ENCODE results near the gene PTPRN. TPM values are rescaled to one million over a fixed set of nuclear protein-coding genes. Genes with fewer than 3 reads are reported as not detected.

Gene PTPRN
- total and polyA plus RNA-seq, 8 donors, result 6.3 to 220 (median 37.0) TPM

- Histone ChIP-seq H3K27me3 (no peaks in the 10 kb centered on the region), H3K4me3 (no peak overlapping the region), H3K4me1 (no peaks in the 10 kb centered on the region), H3K27ac (no peak overlapping the region), H3K9me3 (no peaks in the 10 kb centered on the region), H3K36me3 (no peaks in the 10 kb centered on the region)
- intact Hi-C loops (cut with DNase I), result loop anchor here in 2 of 3 donors (10.0 kb wide), 2 partner anchors 135 to 265 kb away; partner anchors contain the start of gene NHEJ1 (in 1 of the 2)
- FAIRE-seq (no peak), DNase-seq (no peak), ATAC-seq (no peak)
- WGBS, 2 donors, result 49 to 68% methylated on average over 5 of the region's 5 CpGs
- TF ChIP-seq CTCF (IDR thresholded peaks at IDR 0.05), result no peak
Measured at GRCh38 chr2:219300022-219300421, 9.2 kb downstream of the PTPRN start.

GRCh38 chr2:219299372-219299760 lies 9.8 kb downstream of the PTPRN start:
- no peaks in the 10 kb centered on the region for H3K9me3 ChIP-seq
- H3K4me3 ChIP-seq, result no peak overlapping the region
- ATAC-seq (no peak), FAIRE-seq (no peak), DNase-seq (no peak)
- intact Hi-C loops (cut with DNase I), result loop anchor here in 1 of 3 donors (5.0 to 10.0 kb wide), 2 partner anchors 127 to 245 kb away; partner anchors contain the start of gene SLC23A3
- no peaks in the 10 kb centered on the region for H3K4me1 ChIP-seq
- no peak for TF ChIP-seq CTCF (IDR thresholded peaks at IDR 0.05)
- H3K36me3 ChIP-seq, result no peaks in the 10 kb centered on the region
- no peaks in the 10 kb centered on the region for H3K27me3 ChIP-seq
- WGBS, 2 donors, result 77 to 83% methylated on average over 6 of the region's 6 CpGs
- no peak overlapping the region for H3K27ac ChIP-seq

GRCh38 chr2:219298759-219299371 lies 10.3 kb downstream of the PTPRN start:
- peak; percentile 80 to 97 (median 92) for DNase-seq
- WGBS, 2 donors, result 19% methylated on average over 15 of the region's 15 CpGs
- no peaks in the 10 kb centered on the region for H3K4me1 ChIP-seq
- no peaks in the 10 kb centered on the region for H3K27me3 ChIP-seq
- intact Hi-C loops (cut with DNase I), result loop anchor here in 1 of 3 donors (5.0 to 10.0 kb wide), 2 partner anchors 127 to 244 kb away; partner anchors contain the start of gene SLC23A3
- ATAC-seq, result peak; percentile 57 to 86 (median 80)
- TF ChIP-seq CTCF (IDR thresholded peaks at IDR 0.05), result peak; percentile 99 to 100 (median 99)
- no peaks in the 10 kb centered on the region for H3K36me3 ChIP-seq
- no peaks in the 10 kb centered on the region for H3K9me3 ChIP-seq
- no peak overlapping the region for H3K4me3 ChIP-seq
- H3K27ac ChIP-seq, result no peak overlapping the region
- FAIRE-seq, result no peak

- intact Hi-C loops (cut with DNase I), result loop anchor here in 1 of 3 donors (5.0 to 10.0 kb wide), 2 partner anchors 126 to 243 kb away; partner anchors contain the start of gene SLC23A3
Measured at GRCh38 chr2:219297766-219298456, 11.3 kb downstream of the PTPRN start.

More at GRCh38 chr2:219297766-219298456, 11.3 kb downstream of the PTPRN start:
- TF ChIP-seq CTCF (IDR thresholded peaks at IDR 0.05), result no peak
- no peaks in the 10 kb centered on the region for H3K4me1 ChIP-seq
- H3K27me3 ChIP-seq, result no peaks in the 10 kb centered on the region
- no peak overlapping the region for H3K27ac ChIP-seq
- FAIRE-seq (no peak), ATAC-seq (no peak), DNase-seq (no peak)
- no peak overlapping the region for H3K4me3 ChIP-seq
- H3K9me3 ChIP-seq, result no peaks in the 10 kb centered on the region
- 74 to 80% methylated on average over 14 of the region's 14 CpGs for WGBS, 2 donors
- H3K36me3 ChIP-seq, result no peaks in the 10 kb centered on the region
